OCI-LY7 (cell line): Measurements from ENCODE around the gene NKX2-1. TPM values are rescaled to one million over a fixed set of nuclear protein-coding genes. Genes with fewer than 3 reads are reported as not detected.

ENCODE experiments used
- BruUV-seq: library from RNA; stranded (reverse); fragments of 400-500 nt; replicated peaks from 2 replicates; lab custom pipeline; 2021; lab: Mats Ljungman, UMichigan
- CTCF ChIA-PET: fragments of 300-600 bp; sonication (Branson Sonifier 250); formaldehyde crosslinking; loops from one replicate; lab custom pipeline; 2022; ENCODE audit warnings: antibody characterized with exemption; ENCODE audit not compliant: unreplicated experiment; lab: Charles Lee
- POLR2A ChIA-PET: fragments of 300-600 bp; sonication (Branson Sonifier 250); formaldehyde crosslinking; loops from one replicate; lab custom pipeline; 2022; ENCODE audit warnings: antibody characterized with exemption; lab: Charles Lee
- DNase-seq: peaks from one replicate; pipeline ENCODE4 v3.0.0-alpha.2; 2015; ENCODE audit warnings: low spot score
- H2AFZ ChIP-seq: fragments of 200-600 bp; sonication (generic), shearing (Covaris generic); 2 replicates; pipeline ENCODE4 v1.6.1; 2014; ENCODE audit warnings: mild to moderate bottlenecking, antibody characterized with exemption, low read length, moderate library complexity
- H3K27ac ChIP-seq: fragments of 200-600 bp; sonication (generic); 2 replicates; pipeline ENCODE4 v1.5.1; 2014; ENCODE audit warnings: mixed run types, low read depth, mild to moderate bottlenecking, moderate library complexity, low read length, inconsistent platforms; ENCODE audit not compliant: poor library complexity, severe bottlenecking
- H3K36me3 ChIP-seq: fragments of 200-600 bp; sonication (generic); 2 replicates; pipeline ENCODE4 v1.6.1; 2014; ENCODE audit warnings: mild to moderate bottlenecking, antibody characterized with exemption, low read length, moderate library complexity, mixed read lengths; ENCODE audit not compliant: insufficient read depth
- H3K4me1 ChIP-seq: fragments of 200-600 bp; sonication (generic); 2 replicates; pipeline ENCODE4 v1.5.1; 2014; ENCODE audit warnings: mild to moderate bottlenecking, low read length; ENCODE audit not compliant: insufficient read depth, poor library complexity, severe bottlenecking
- H3K4me2 ChIP-seq: fragments of 200-600 bp; sonication (generic); 2 replicates; pipeline ENCODE4 v1.6.1; 2014; ENCODE audit warnings: mild to moderate bottlenecking, low read length
- H3K4me3 ChIP-seq: fragments of 200-600 bp; sonication (generic); 2 replicates; pipeline ENCODE4 v1.5.1; 2014; ENCODE audit warnings: mild to moderate bottlenecking, low read depth, low read length; ENCODE audit not compliant: poor library complexity, severe bottlenecking
- H3K79me2 ChIP-seq: fragments of 200-600 bp; sonication (generic); 2 replicates; pipeline ENCODE4 v1.6.1; 2016; ENCODE audit warnings: low read depth, mild to moderate bottlenecking, low read length, moderate library complexity, mixed read lengths; ENCODE audit not compliant: insufficient read depth
- H3K9me2 ChIP-seq: fragments of 200-600 bp; sonication (generic); 2 replicates; pipeline ENCODE4 v1.6.1; 2016; ENCODE audit warnings: mild to moderate bottlenecking, low read length, mixed read lengths; ENCODE audit not compliant: insufficient read depth
- H3K9me3 ChIP-seq: fragments of 200-600 bp; sonication (generic); 2 replicates; pipeline ENCODE4 v1.6.1; 2014; ENCODE audit warnings: mild to moderate bottlenecking, mixed run types, low read length, mixed read lengths
- H4K20me1 ChIP-seq: fragments of 200-600 bp; sonication (generic); 2 replicates; pipeline ENCODE4 v1.6.1; 2014; ENCODE audit warnings: mild to moderate bottlenecking, antibody characterized with exemption, low read length, moderate library complexity, mixed read lengths; ENCODE audit not compliant: insufficient read depth
- EZH2phosphoT487 ChIP-seq: fragments of 200-600 bp; sonication (generic); IDR thresholded peaks from 2 replicates; pipeline ENCODE4 v1.6.1; 2018; ENCODE audit warnings: low read depth, borderline replicate concordance, mild to moderate bottlenecking, mixed run types, antibody characterized with exemption, low read length, moderate library complexity, mixed read lengths
- intact Hi-C: fragments of 100-400 bp; cut with micrococcal nuclease; formaldehyde crosslinking; loops from one replicate; pipeline ENCODE4 v1.10.0; 2022; ENCODE audit not compliant: unreplicated experiment
- total RNA-seq, 2 experiments: library from RNA; depleted of rRNA in 1 of 2; stranded (reverse); fragments of >200 nt in 1 of 2; shearing (Covaris generic) in 1 of 2; gene quantifications; 2 replicates each; pipeline ENCODE4 v1.2.3, GENCODE V29; 2014 to 2022
- TF ChIP-seq, protein P1 (sequence below): fragments of 200-600 bp; sonication (generic); conservative IDR thresholded peaks from 2 replicates; pipeline ENCODE4 v1.5.1; 2014; ENCODE audit warnings: mild to moderate bottlenecking, antibody characterized with exemption, low read length, moderate library complexity, mixed read lengths

NKX2-1 gene
- total RNA-seq, 2 experiments from 2014 or later: not detected

DNA sequence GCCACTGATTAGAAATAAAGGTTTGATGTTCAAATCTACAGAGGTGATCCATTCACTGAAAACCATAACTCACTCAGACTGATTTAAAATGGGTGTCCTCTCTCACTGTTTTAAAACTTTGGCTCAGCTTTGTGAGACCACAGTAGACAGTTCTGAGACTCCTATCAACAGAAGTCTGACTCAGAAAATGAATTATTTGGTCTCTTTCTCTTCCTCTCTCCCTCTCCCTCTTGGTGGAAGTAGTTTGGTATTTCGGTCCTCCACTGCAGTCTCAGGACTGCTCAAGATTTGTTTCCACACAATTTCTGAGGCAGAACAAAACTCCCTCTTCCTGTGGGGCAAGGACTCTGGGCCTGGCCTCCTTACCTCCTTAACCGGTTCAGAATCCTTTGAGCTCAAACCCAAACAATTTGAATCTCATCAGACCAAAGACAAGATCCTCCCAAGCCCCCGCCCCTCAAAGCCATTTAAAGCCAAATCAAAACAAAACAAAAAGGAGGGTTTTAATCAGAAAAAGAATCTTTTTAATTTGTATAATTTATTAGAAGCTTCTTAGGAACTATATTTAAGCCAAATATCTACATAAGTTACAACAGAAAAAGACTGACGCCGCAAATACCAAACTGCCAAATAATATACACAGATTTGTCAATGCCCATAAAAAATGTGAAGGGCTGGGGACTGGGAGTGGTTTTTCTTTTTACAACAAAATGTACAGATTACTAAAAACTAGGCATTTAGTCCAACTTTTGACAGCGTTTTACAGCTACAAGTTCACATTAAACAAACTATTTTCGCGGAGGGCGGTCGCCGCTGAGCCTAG lies 3.9 kb downstream of the NKX2-1 start:
- no peak overlapping the region for H3K27ac ChIP-seq
- H3K9me2 ChIP-seq: no peaks in the 10 kb centered on the region
- CTCF ChIA-PET: no interaction called here
- H3K4me1 ChIP-seq: no peaks in the 10 kb centered on the region
- no peak overlapping the region for H3K4me3 ChIP-seq
- H4K20me1 ChIP-seq: no peaks in the 10 kb centered on the region
- no peaks in the 10 kb centered on the region for H3K9me3 ChIP-seq
- no peaks in the 10 kb centered on the region for H3K79me2 ChIP-seq
- intact Hi-C loops: no loop called here
- no peak overlapping the region for H3K4me2 ChIP-seq
- no peak overlapping the region for H2AFZ ChIP-seq
- TF ChIP-seq, protein P1, sequence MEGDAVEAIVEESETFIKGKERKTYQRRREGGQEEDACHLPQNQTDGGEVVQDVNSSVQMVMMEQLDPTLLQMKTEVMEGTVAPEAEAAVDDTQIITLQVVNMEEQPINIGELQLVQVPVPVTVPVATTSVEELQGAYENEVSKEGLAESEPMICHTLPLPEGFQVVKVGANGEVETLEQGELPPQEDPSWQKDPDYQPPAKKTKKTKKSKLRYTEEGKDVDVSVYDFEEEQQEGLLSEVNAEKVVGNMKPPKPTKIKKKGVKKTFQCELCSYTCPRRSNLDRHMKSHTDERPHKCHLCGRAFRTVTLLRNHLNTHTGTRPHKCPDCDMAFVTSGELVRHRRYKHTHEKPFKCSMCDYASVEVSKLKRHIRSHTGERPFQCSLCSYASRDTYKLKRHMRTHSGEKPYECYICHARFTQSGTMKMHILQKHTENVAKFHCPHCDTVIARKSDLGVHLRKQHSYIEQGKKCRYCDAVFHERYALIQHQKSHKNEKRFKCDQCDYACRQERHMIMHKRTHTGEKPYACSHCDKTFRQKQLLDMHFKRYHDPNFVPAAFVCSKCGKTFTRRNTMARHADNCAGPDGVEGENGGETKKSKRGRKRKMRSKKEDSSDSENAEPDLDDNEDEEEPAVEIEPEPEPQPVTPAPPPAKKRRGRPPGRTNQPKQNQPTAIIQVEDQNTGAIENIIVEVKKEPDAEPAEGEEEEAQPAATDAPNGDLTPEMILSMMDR: no peak
- no peak for TF ChIP-seq EZH2phosphoT487
- no peak for DNase-seq
- H3K36me3 ChIP-seq: no peaks in the 10 kb centered on the region
- POLR2A ChIA-PET: interaction anchor here (0.7 to 1.0 kb wide), 2 partner anchors 9 to 203 kb away, joined by 3 read pairs; no protein-coding TSS in a partner anchor
- no TSS peak for BruUV-seq

- no peak overlapping the region for H3K4me3 ChIP-seq
- DNase-seq: no peak
- intact Hi-C loops: no loop called here
- no peaks in the 10 kb centered on the region for H3K4me1 ChIP-seq
- CTCF ChIA-PET: no interaction called here
- no peaks in the 10 kb centered on the region for H3K79me2 ChIP-seq
- BruUV-seq: no TSS peak
- TF ChIP-seq, protein P1: no peak
- no peak for TF ChIP-seq EZH2phosphoT487
- H2AFZ ChIP-seq: no peak overlapping the region
- no peaks in the 10 kb centered on the region for H3K36me3 ChIP-seq
- H4K20me1 ChIP-seq: no peaks in the 10 kb centered on the region
- no peak overlapping the region for H3K4me2 ChIP-seq
- POLR2A ChIA-PET: no interaction called here
- H3K9me2 ChIP-seq: no peaks in the 10 kb centered on the region
- no peaks in the 10 kb centered on the region for H3K9me3 ChIP-seq
- no peak overlapping the region for H3K27ac ChIP-seq
Observed at GRCh38 chr14:36515105-36515593, 4.9 kb downstream of the NKX2-1 start.
